ENCODE measurements around the gene ZNF579. TPM values are rescaled to one million over a fixed set of nuclear protein-coding genes. Genes with fewer than 3 reads are reported as not detected.

ZNF579 gene
- total RNA-seq, 4 donors from 2014 or later, result 4.2 to 5.1 (median 4.6) TPM

DNA sequence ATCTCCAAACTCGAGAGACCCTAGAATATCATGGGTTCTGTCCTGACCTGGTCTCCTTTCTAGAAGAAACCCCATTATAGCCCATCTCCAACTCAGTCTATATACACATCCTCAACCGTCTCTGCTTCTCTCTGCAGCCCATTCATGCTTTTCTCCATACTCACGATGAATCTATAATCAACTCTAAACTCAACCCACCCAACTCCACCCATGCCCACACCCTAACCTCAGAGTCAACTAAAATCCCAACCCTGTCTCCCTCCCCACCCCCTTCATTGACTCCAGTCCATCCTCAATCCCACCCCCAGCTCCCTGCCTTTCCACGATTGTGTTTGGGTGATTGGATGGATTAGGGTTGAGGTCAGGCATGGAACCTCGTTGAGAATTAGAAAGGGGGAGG is 37.1 kb downstream of the ZNF579 start:
- no peak for DNase-seq (ENCODE audit: low spot score in 2 of 2)
- no peak for TF ChIP-seq POLR2A (IDR thresholded peaks at IDR 0.05)
- TF ChIP-seq, protein P1, sequence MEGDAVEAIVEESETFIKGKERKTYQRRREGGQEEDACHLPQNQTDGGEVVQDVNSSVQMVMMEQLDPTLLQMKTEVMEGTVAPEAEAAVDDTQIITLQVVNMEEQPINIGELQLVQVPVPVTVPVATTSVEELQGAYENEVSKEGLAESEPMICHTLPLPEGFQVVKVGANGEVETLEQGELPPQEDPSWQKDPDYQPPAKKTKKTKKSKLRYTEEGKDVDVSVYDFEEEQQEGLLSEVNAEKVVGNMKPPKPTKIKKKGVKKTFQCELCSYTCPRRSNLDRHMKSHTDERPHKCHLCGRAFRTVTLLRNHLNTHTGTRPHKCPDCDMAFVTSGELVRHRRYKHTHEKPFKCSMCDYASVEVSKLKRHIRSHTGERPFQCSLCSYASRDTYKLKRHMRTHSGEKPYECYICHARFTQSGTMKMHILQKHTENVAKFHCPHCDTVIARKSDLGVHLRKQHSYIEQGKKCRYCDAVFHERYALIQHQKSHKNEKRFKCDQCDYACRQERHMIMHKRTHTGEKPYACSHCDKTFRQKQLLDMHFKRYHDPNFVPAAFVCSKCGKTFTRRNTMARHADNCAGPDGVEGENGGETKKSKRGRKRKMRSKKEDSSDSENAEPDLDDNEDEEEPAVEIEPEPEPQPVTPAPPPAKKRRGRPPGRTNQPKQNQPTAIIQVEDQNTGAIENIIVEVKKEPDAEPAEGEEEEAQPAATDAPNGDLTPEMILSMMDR (IDR thresholded peaks at IDR 0.05), result no peak
- 79 to 83% methylated on average over 5 of the region's 5 CpGs for WGBS, 2 donors
- intact Hi-C loops (cut with DNase I; ENCODE audit: low total_unique reads), result no loop called here
- no peak overlapping the region for H3K4me3 ChIP-seq (ENCODE audit: low read depth, poor library complexity, severe bottlenecking)

DNA sequence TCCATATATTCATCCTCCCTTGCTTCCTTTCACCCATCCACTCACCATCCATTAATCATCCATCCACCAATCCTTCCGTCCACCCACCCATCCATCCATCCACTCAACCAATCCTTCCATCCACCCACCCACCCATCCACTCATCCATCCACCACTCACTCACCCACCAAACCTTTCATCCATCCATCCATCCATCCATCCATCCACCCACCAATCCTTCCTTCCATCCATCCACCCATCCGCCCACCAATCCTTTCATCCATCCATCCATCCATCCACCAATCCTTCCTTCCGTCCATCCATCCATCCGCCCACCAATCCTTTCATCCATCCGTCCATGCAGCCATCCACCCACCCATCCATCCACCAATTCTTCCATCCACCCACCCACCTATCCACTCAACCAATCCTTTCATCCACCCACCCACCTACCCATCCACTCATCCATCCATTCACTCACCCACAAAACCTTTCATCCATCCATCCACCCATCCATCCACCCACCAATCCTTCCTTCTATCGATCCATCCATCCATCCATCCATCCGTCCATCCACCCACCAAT is 38.3 kb downstream of the ZNF579 start:
- 88 to 89% methylated on average over 7 of the region's 7 CpGs for WGBS, 2 donors
- intact Hi-C loops (cut with DNase I; ENCODE audit: low total_unique reads), result no loop called here
- TF ChIP-seq, protein P1 (IDR thresholded peaks at IDR 0.05), result no peak
- no peak for TF ChIP-seq POLR2A (IDR thresholded peaks at IDR 0.05)

DNA sequence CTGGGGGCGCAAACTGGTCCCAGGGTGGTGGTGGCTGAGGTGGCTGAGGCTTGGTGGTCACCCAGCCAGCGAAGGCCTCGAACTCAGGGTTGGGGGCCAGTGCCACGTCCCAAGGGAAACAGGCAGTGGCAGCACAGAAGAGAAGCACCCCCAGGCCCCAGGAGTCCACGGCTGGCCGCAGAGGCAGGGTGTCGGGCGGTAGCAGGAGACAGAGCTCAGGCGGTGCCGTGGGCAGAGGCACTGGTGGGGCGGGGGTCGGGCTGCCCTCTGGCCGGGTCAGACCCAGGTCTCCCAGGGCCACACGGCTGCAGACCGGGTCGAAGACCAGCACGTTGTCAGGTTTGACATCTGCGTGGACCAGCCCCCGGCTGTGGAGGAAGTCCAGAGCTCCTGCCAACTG is 39.6 kb downstream of the ZNF579 start:
- no peak for TF ChIP-seq POLR2A (IDR thresholded peaks at IDR 0.05)
- TF ChIP-seq, protein P1 (IDR thresholded peaks at IDR 0.05), result no peak
- no peak for DNase-seq (ENCODE audit: low spot score in 2 of 2)
- H3K4me3 ChIP-seq (ENCODE audit: low read depth, poor library complexity, severe bottlenecking), result no peak overlapping the region
- WGBS, 2 donors, result 78 to 82% methylated on average over 17 to 18 of the region's 19 CpGs
- intact Hi-C loops (cut with DNase I; ENCODE audit: low total_unique reads), result no loop called here

More for the DNA sequence above, 38.3 kb downstream of the ZNF579 start:
- H3K4me3 ChIP-seq (ENCODE audit: low read depth, poor library complexity, severe bottlenecking), result no peak overlapping the region
- no peak for DNase-seq (ENCODE audit: low spot score in 2 of 2)

DNA sequence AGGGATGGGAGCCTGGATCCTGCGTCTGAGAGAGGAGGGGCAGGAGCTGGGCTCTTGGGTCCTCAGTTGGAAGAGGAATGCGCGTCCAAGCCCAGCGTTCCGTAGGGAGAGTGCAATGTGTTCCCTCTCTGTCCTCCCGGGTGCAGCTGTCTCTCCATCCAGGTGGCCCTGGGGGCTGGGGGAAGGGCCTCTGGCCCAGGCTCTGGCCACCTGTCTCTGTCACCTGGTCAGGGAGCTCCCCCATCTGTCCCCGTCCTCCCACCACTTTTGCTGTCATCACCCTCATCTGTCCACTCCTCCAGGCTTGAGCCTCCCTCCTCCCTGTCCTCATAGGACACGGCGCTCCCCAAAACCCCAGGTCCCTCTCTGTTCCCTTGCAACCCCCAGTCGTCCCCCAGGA is 40.0 kb downstream of the ZNF579 start:
- no peak overlapping the region for H3K4me3 ChIP-seq (ENCODE audit: low read depth, poor library complexity, severe bottlenecking)
- intact Hi-C loops (cut with DNase I; ENCODE audit: low total_unique reads), result no loop called here
- 37 to 47% methylated on average over 10 of the region's 10 CpGs for WGBS, 2 donors
- DNase-seq (ENCODE audit: low spot score in 2 of 2), result no peak
- TF ChIP-seq, protein P1 (IDR thresholded peaks at IDR 0.05), result no peak
- no peak for TF ChIP-seq POLR2A (IDR thresholded peaks at IDR 0.05)

DNA sequence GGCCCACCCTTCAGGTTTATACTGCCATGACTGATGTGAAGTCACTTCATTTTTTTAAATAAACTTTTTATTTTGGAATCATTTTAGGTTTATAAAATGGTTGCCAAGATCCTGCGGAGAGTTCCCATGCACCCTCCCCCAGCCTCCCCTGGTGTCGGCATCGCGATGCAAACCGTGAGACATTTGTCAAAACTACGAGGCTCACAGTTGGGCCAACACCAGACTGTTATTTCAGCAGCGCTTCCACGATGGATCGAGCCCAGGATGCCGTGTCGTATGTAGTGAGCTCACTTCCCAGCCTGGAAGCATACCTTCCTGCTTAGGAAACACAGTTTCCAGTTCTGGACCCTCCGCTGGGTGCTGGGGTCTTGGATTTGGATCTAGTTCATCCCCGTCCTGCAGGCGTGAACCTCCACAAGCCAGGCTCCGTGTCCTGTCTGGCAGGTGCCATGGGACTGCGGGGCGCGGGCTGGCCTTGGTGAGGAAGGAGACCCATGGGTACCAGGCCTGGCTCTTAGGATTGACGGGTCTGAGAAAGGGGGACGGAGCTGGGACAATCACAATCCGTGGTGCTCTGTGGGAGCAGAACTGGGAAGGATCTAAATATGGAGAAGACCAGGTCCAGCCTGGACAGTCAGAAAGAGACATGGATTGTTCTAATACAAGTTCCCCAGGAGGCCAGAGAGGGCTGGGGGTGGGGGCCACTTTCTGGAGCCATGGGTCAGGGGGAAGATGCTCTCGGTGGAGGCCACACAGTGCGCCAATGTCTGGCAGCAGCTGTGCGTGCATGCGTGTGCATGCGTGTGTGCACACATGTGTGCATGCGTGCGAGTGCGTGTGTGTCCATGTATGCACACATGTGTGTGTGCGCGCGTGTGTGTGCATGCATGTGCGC is 41.3 kb downstream of the ZNF579 start:
- H3K4me3 ChIP-seq (ENCODE audit: low read depth, poor library complexity, severe bottlenecking), result no peak overlapping the region
- no peak for TF ChIP-seq POLR2A (IDR thresholded peaks at IDR 0.05)
- TF ChIP-seq, protein P1 (IDR thresholded peaks at IDR 0.05), result no peak
- DNase-seq (ENCODE audit: low spot score in 2 of 2), result no peak
- WGBS, 2 donors, result 83 to 87% methylated on average over 33 of the region's 33 CpGs
- intact Hi-C loops (cut with DNase I; ENCODE audit: low total_unique reads), result no loop called here
